ENCODE data around the gene ASCC3.
"Not testable (repeated sequence)": the region's sequence is repeated elsewhere in the genome, so short reads cannot be mapped to it uniquely, and the experiment has no call there.

The ASCC3 gene

DNA sequence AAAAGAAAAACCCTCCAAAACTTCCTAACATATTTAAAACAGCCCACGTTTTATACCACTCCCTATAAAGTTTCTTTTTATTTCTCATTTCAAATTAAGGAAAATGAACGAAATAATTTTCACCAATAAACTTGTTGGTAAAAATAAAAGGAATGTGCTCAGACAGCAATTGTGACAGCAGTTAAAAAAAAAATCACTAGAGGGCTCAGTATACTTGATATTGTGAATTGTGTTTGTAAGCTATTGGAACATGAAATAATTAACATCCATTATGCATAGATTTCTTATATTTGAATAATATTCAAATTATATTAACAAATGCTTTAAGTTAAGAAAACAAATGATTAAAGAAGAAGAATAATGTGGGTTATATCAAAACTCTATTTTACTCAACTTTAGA, 105.5 kb downstream of the ASCC3 start:
- H3K9me3 ChIP-seq (ENCODE audit: control insufficient read depth in 1 of 2, low read length in 2 of 2): no peaks in the 10 kb centered on the region
- no peaks in the 10 kb centered on the region for H3K36me3 ChIP-seq (ENCODE audit: control insufficient read depth in 1 of 2, insufficient read depth in 2 of 2, low read length in 2 of 2)
- H3K27me3 ChIP-seq (ENCODE audit: control insufficient read depth in 1 of 2, insufficient read depth in 2 of 2, low read length in 2 of 2): no peaks in the 10 kb centered on the region

DNA sequence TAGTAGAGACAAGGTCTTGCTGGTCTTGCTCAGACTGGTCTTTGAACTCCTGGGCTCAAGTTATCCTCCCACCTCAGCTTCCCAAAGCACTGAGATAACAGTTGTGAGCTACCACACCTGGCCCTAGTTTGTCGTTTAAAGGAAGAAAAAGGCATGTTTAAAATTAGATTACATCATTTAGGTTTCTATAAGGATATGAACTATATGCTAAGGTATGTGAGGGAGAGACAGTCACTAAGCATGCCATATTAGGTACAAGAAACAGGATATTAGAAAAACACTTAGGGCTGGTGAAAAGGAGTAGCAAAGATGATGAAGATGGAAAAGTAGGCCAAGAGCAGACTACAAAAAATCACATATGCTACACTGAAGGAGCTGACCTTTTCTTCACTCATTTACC, 106.4 kb downstream of the ASCC3 start:
- Histone ChIP-seq H3K36me3 (ENCODE audit: control insufficient read depth in 1 of 2, insufficient read depth in 2 of 2, low read length in 2 of 2) (no peaks in the 10 kb centered on the region), H3K27ac (ENCODE audit: low read depth, low read length) (no peak overlapping the region), H3K9ac (ENCODE audit: low read depth in 1 of 2, low read length in 2 of 2) (no peak overlapping the region), H3K4me3 (ENCODE audit: low read depth in 1 of 2, low read length in 2 of 2) (no peak overlapping the region), H3K4me1 (ENCODE audit: control insufficient read depth in 1 of 2, insufficient read depth in 2 of 2, low read length in 2 of 2) (no peaks in the 10 kb centered on the region), H3K27me3 (ENCODE audit: control insufficient read depth in 1 of 2, insufficient read depth in 2 of 2, low read length in 2 of 2) (no peaks in the 10 kb centered on the region), H3K9me3 (ENCODE audit: control insufficient read depth in 1 of 2, low read length in 2 of 2) (no peaks in the 10 kb centered on the region)

More for the DNA sequence above, 105.5 kb downstream of the ASCC3 start:
- Histone ChIP-seq H3K4me3 (ENCODE audit: low read depth in 1 of 2, low read length in 2 of 2) (no peak overlapping the region), H3K9ac (ENCODE audit: low read depth in 1 of 2, low read length in 2 of 2) (no peak overlapping the region), H3K27ac (ENCODE audit: low read depth, low read length) (no peak overlapping the region), H3K4me1 (ENCODE audit: control insufficient read depth in 1 of 2, insufficient read depth in 2 of 2, low read length in 2 of 2) (no peaks in the 10 kb centered on the region)

DNA sequence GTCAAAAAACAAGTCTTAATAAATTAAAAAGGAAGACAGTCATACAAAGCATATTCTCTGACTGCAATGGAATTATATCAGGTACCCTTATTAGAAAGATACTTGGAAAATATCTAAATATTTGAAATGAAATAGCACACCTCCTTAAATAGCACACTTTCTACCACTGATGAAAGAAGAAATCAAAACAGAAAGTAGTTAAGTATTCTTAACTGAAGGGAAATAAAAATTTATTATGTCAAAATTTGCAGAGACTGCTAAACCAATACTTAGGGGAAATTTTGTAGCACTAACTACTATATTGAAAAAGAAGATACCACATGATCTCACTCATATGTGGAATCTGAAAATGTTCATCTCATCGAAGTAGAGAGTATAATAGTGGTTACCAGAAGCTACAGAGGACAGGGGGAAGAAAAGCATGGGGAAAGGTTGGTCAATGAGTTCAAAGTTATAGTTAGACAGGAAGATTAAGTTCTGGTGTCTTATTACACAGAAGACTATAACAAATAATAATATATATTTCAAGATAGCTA, 112.2 kb downstream of the ASCC3 start:
- H3K9me3 ChIP-seq (ENCODE audit: control insufficient read depth in 1 of 2, low read length in 2 of 2): peaks cover under 1 to 1% of the 10 kb centered on the region in 2 donors
- H3K4me1 ChIP-seq (ENCODE audit: control insufficient read depth in 1 of 2, insufficient read depth in 2 of 2, low read length in 2 of 2): no peaks in the 10 kb centered on the region
- no peak overlapping the region for H3K9ac ChIP-seq (ENCODE audit: low read depth in 1 of 2, low read length in 2 of 2)
- peaks cover 4 to 22% of the 10 kb centered on the region in 2 donors for H3K36me3 ChIP-seq (ENCODE audit: control insufficient read depth in 1 of 2, insufficient read depth in 2 of 2, low read length in 2 of 2)
- no peaks in the 10 kb centered on the region for H3K27me3 ChIP-seq (ENCODE audit: control insufficient read depth in 1 of 2, insufficient read depth in 2 of 2, low read length in 2 of 2)
- no peak overlapping the region for H3K4me3 ChIP-seq (ENCODE audit: low read depth in 1 of 2, low read length in 2 of 2)
- H3K27ac ChIP-seq (ENCODE audit: low read depth, low read length): no peak overlapping the region

DNA sequence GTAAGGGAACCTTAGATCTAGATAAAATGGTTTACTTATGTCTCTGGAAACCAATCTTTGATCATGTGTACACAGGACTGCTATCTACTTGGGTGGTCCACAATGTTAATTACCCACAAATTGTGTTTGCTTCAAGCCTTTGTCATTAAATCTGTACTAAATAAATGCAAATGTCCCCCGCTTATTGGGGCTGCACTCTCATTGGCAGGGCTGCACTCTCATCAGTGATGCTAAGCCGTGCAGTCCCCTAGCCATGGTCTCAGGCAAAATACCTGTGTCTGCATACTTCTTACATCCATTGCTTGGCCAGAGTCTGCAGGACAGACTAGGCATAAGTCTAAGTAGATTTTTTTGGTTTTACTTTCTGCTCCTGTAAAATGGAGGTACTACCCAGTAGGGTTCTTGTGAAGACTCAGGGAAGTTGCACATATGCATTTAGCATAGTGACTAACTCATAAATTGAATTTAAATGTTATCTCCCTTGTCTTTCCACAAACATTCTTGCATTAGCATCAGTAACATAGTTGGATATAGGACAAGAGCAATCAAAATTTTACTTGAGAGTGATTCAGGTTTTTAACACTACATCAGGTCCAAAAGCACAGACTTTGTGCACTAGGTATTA, 117.4 kb downstream of the ASCC3 start:
- Histone ChIP-seq H3K27ac (ENCODE audit: low read depth, low read length) (no peak overlapping the region), H3K9ac (ENCODE audit: low read depth in 1 of 2, low read length in 2 of 2) (no peak overlapping the region), H3K4me3 (ENCODE audit: low read depth in 1 of 2, low read length in 2 of 2) (no peak overlapping the region), H3K9me3 (ENCODE audit: control insufficient read depth in 1 of 2, low read length in 2 of 2) (peaks cover 4 to 5% of the 10 kb centered on the region in 2 donors), H3K4me1 (ENCODE audit: control insufficient read depth in 1 of 2, insufficient read depth in 2 of 2, low read length in 2 of 2) (no peaks in the 10 kb centered on the region), H3K36me3 (ENCODE audit: control insufficient read depth in 1 of 2, insufficient read depth in 2 of 2, low read length in 2 of 2) (peaks cover 13 to 36% of the 10 kb centered on the region in 2 donors), H3K27me3 (ENCODE audit: control insufficient read depth in 1 of 2, insufficient read depth in 2 of 2, low read length in 2 of 2) (no peaks in the 10 kb centered on the region)

DNA sequence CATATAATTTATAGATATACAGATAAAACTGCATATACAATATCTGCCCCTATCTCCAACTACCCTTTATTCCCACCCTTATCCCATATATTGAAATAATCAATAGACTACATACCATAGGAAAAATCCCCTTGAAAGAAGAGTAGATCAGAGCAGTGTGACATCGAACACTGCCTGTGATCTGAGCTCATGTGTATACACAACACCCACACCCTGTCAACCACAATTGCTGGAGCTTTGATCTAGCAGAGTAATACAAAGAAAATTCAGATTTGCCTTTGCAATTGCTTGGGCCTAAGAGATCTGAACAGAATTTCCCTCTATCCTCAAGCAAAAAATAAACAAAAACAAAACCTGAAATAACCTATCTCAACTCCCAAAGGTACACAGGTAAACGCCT, 119.3 kb downstream of the ASCC3 start:
- H3K27ac ChIP-seq (ENCODE audit: low read depth, low read length): no peak overlapping the region
- H3K27me3 ChIP-seq (ENCODE audit: control insufficient read depth in 1 of 2, insufficient read depth in 2 of 2, low read length in 2 of 2): no peaks in the 10 kb centered on the region
- no peak overlapping the region for H3K4me3 ChIP-seq (ENCODE audit: low read depth in 1 of 2, low read length in 2 of 2)
- peaks cover 4 to 5% of the 10 kb centered on the region in 2 donors for H3K9me3 ChIP-seq (ENCODE audit: control insufficient read depth in 1 of 2, low read length in 2 of 2)
- H3K36me3 ChIP-seq (ENCODE audit: control insufficient read depth in 1 of 2, insufficient read depth in 2 of 2, low read length in 2 of 2): peaks cover 13 to 36% of the 10 kb centered on the region in 2 donors
- H3K9ac ChIP-seq (ENCODE audit: low read depth in 1 of 2, low read length in 2 of 2): no peak overlapping the region
- H3K4me1 ChIP-seq (ENCODE audit: control insufficient read depth in 1 of 2, insufficient read depth in 2 of 2, low read length in 2 of 2): no peaks in the 10 kb centered on the region

DNA sequence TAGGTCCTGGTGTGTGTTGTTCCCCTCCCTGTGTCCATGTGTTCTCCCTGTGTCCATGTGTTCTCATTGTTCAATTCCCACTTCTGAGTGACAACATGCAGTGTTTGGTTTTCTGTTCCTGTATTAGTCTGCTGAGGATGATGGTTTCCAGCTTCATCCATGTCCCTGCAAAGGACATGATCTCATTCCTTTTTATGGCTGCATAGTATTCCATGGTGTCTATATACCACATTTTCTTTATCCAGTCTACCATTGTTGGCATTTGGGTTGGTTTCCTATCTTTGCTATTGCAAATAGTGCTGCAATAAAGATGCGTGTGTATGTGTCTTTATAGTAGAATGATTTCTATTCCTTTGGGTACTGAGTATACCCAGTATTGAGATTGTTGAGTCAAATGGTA, 122.7 kb downstream of the ASCC3 start:
- H3K4me3 ChIP-seq (ENCODE audit: low read depth in 1 of 2, low read length in 2 of 2); H3K9me3 ChIP-seq (ENCODE audit: control insufficient read depth in 1 of 2, low read length in 2 of 2); H3K9ac ChIP-seq (ENCODE audit: low read depth in 1 of 2, low read length in 2 of 2); H3K27ac ChIP-seq (ENCODE audit: low read depth, low read length); H3K4me1 ChIP-seq (ENCODE audit: control insufficient read depth in 1 of 2, insufficient read depth in 2 of 2, low read length in 2 of 2); H3K27me3 ChIP-seq (ENCODE audit: control insufficient read depth in 1 of 2, insufficient read depth in 2 of 2, low read length in 2 of 2): not testable (repeated sequence)
- peaks cover 3 to 12% of the 10 kb centered on the region in 2 donors for H3K36me3 ChIP-seq (ENCODE audit: control insufficient read depth in 1 of 2, insufficient read depth in 2 of 2, low read length in 2 of 2)

DNA sequence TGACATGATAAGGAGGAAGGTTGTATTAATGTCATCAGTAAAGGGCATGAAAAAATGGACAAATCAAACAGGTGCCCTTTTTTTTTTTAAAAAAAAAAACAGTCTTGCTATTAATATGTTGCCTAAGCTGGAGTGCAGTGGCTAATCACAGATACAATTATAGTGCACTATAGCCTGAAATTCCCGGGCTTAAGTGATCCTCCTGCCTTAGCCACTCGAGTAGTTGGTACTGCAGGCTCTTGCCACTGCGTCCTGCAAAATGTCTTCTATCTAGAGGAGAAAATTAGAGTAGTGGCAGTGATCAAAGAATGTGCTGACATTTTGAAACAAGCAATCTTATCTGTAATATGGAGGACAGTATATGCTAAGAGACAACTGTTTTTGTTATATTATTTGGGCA, 127.7 kb downstream of the ASCC3 start:
- Histone ChIP-seq H3K36me3 (ENCODE audit: control insufficient read depth in 1 of 2, insufficient read depth in 2 of 2, low read length in 2 of 2) (peaks cover 0 to 7% of the 10 kb centered on the region in 2 donors), H3K4me3 (ENCODE audit: low read depth in 1 of 2, low read length in 2 of 2) (no peak overlapping the region), H3K27ac (ENCODE audit: low read depth, low read length) (no peak overlapping the region), H3K9me3 (ENCODE audit: control insufficient read depth in 1 of 2, low read length in 2 of 2) (no peaks in the 10 kb centered on the region), H3K9ac (ENCODE audit: low read depth in 1 of 2, low read length in 2 of 2) (no peak overlapping the region), H3K27me3 (ENCODE audit: control insufficient read depth in 1 of 2, insufficient read depth in 2 of 2, low read length in 2 of 2) (no peaks in the 10 kb centered on the region), H3K4me1 (ENCODE audit: control insufficient read depth in 1 of 2, insufficient read depth in 2 of 2, low read length in 2 of 2) (peaks cover 0 to 12% of the 10 kb centered on the region in 2 donors)

DNA sequence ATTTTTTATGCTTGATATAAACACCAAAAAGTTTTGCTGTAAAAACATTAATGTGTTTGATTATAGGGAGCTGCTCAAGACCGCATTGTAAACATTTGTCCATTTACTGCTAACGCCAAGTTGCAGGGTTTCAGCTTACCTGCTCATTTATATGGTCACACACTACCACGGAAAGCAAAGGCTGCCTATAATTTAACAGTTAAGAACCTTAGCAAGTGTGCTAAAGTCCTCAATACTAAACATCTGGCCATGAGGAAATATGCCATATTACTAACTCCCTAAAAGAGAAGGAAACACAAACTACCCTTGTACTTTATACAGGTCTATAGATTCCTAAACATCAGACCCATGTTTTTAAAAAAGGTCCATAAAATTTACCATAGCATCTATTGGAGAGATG, 129.5 kb downstream of the ASCC3 start:
- Histone ChIP-seq H3K9me3 (ENCODE audit: control insufficient read depth in 1 of 2, low read length in 2 of 2) (no peaks in the 10 kb centered on the region), H3K4me1 (ENCODE audit: control insufficient read depth in 1 of 2, insufficient read depth in 2 of 2, low read length in 2 of 2) (peaks cover 0 to 12% of the 10 kb centered on the region in 2 donors), H3K27ac (ENCODE audit: low read depth, low read length) (no peak overlapping the region), H3K9ac (ENCODE audit: low read depth in 1 of 2, low read length in 2 of 2) (no peak overlapping the region), H3K36me3 (ENCODE audit: control insufficient read depth in 1 of 2, insufficient read depth in 2 of 2, low read length in 2 of 2) (peaks cover 0 to 7% of the 10 kb centered on the region in 2 donors), H3K4me3 (ENCODE audit: low read depth in 1 of 2, low read length in 2 of 2) (no peak overlapping the region), H3K27me3 (ENCODE audit: control insufficient read depth in 1 of 2, insufficient read depth in 2 of 2, low read length in 2 of 2) (no peaks in the 10 kb centered on the region)

DNA sequence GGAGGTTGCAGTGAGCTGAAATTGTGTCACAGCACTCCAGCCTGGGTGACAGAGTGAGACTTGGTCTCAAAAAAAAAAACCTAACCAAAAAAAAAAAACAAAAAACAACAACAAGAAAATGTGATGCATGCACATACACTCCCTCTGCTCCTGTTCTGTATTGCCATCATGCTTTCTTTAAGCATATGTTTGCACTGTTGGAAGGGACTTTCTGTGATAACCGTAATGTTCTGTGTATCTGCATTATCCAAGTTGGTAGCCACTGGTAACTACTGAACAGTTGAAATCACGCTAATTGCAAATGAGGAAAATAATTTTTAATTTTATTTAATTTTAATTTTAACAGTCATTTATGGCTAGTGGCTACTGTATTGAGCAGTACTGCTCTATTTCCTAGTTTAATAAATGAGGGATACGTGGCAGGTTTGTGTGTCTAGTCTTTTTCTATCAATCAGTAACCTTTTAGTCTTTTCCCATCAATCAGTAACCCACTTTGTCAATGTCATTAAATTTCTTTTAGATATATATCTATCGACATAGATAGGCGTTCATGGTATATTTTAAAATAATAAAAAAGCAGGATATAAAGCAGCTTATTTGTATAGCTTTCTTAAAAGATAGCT, 135.6 kb downstream of the ASCC3 start:
- H3K36me3 ChIP-seq (ENCODE audit: control insufficient read depth in 1 of 2, insufficient read depth in 2 of 2, low read length in 2 of 2): peaks cover 2 to 4% of the 10 kb centered on the region in 2 donors
- H3K4me3 ChIP-seq (ENCODE audit: low read depth in 1 of 2, low read length in 2 of 2): no peak overlapping the region
- H3K27me3 ChIP-seq (ENCODE audit: control insufficient read depth in 1 of 2, insufficient read depth in 2 of 2, low read length in 2 of 2): no peaks in the 10 kb centered on the region
- peaks cover 8 to 11% of the 10 kb centered on the region in 2 donors for H3K4me1 ChIP-seq (ENCODE audit: control insufficient read depth in 1 of 2, insufficient read depth in 2 of 2, low read length in 2 of 2)
- H3K9me3 ChIP-seq (ENCODE audit: control insufficient read depth in 1 of 2, low read length in 2 of 2): peaks cover 0 to 6% of the 10 kb centered on the region in 2 donors
- no peak overlapping the region for H3K27ac ChIP-seq (ENCODE audit: low read depth, low read length)
- no peak overlapping the region for H3K9ac ChIP-seq (ENCODE audit: low read depth in 1 of 2, low read length in 2 of 2)

DNA sequence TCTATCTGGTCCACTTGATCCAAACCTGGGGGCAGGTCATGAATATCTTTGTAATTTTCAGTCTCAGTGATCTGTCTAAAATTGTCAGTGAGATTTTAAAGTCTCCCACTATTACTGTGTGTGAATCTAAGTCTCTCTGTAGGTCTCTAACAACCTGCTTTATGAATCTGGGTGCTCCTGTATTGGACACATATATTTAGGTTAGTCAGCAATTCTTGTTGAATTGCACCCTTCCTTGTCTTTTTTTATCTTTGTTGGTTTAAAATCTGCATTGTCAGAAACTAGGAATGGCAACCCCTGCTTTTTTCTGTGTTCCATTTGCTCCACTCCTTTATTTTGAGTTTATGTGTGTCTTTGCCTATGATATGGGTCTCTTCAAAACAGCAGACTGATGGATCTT, 140.7 kb downstream of the ASCC3 start:
- H3K27ac ChIP-seq (ENCODE audit: low read depth, low read length): no peak overlapping the region
- H3K9ac ChIP-seq (ENCODE audit: low read depth in 1 of 2, low read length in 2 of 2): no peak overlapping the region
- H3K36me3 ChIP-seq (ENCODE audit: control insufficient read depth in 1 of 2, insufficient read depth in 2 of 2, low read length in 2 of 2): peaks cover 0 to 2% of the 10 kb centered on the region in 2 donors
- H3K9me3 ChIP-seq (ENCODE audit: control insufficient read depth in 1 of 2, low read length in 2 of 2): peaks cover 0 to 8% of the 10 kb centered on the region in 2 donors
- H3K4me1 ChIP-seq (ENCODE audit: control insufficient read depth in 1 of 2, insufficient read depth in 2 of 2, low read length in 2 of 2): peaks cover 6 to 11% of the 10 kb centered on the region in 2 donors
- no peak overlapping the region for H3K4me3 ChIP-seq (ENCODE audit: low read depth in 1 of 2, low read length in 2 of 2)
- no peaks in the 10 kb centered on the region for H3K27me3 ChIP-seq (ENCODE audit: control insufficient read depth in 1 of 2, insufficient read depth in 2 of 2, low read length in 2 of 2)

All from duodenal mucosa (tissue), 2 donors.